Esophagus squamous epithelium (tissue), 4 donors: ENCODE results near the gene WDR18.
A peak's percentile ranks its signal among the peaks of the same experiment; 100 is the strongest.

Experiments used
- POLR2A ChIP-seq, 4 donors: fragments of 450-650 bp; IDR thresholded peaks; one replicate each; pipeline ENCODE4 v1.6.1; 2017; ENCODE audit warnings: antibody characterized with exemption in 4 of 4, mild to moderate bottlenecking in 4 of 4, moderate library complexity in 3 of 4
- TF ChIP-seq, protein P1 (sequence below), 6 experiments: fragments of 450-650 bp in 4 of 6; fragments of 200-600 bp in 2 of 6; sonication (generic) in 2 of 6; IDR thresholded peaks; one replicate each; pipeline ENCODE4 v1.5.1; 2016 to 2019; ENCODE audit warnings: antibody characterized with exemption in 6 of 6, mild to moderate bottlenecking in 4 of 6, moderate library complexity in 4 of 6

DNA sequence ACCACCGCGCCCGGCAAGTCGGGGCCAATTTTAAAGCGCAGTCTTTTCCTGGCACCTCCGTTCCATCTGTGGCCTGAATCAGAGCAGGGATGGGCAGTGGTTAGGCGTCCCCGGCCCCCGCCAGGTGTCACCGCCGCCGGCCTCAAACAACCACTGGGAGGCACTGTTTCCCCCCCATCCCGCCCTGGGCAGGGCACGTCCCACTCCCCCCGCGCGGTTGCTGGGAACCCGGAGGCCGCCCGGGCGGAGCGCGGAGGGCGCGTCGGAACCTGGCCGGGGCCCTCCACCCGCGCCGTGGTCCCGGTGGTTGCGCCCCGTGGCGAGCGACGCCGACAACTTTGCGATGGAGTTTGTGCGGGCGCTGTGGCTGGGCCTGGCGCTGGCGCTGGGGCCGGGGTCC, 15.9 kb downstream of the WDR18 start, which contains the start of gene GRIN3B:
- TF ChIP-seq, protein P1, sequence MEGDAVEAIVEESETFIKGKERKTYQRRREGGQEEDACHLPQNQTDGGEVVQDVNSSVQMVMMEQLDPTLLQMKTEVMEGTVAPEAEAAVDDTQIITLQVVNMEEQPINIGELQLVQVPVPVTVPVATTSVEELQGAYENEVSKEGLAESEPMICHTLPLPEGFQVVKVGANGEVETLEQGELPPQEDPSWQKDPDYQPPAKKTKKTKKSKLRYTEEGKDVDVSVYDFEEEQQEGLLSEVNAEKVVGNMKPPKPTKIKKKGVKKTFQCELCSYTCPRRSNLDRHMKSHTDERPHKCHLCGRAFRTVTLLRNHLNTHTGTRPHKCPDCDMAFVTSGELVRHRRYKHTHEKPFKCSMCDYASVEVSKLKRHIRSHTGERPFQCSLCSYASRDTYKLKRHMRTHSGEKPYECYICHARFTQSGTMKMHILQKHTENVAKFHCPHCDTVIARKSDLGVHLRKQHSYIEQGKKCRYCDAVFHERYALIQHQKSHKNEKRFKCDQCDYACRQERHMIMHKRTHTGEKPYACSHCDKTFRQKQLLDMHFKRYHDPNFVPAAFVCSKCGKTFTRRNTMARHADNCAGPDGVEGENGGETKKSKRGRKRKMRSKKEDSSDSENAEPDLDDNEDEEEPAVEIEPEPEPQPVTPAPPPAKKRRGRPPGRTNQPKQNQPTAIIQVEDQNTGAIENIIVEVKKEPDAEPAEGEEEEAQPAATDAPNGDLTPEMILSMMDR (IDR thresholded peaks at IDR 0.05), result peak; percentile 21 to 55 (median 42)
- no peak for TF ChIP-seq POLR2A (IDR thresholded peaks at IDR 0.05)
